ENCODE data around the gene LY6G5C.

- no peak for TF ChIP-seq NANOG (IDR thresholded peaks at IDR 0.05; ENCODE audit: borderline replicate concordance)
- TF ChIP-seq CTCF (conservative IDR thresholded peaks at IDR 0.05; ENCODE audit: low read depth in 2 of 2), result no peak
- no peak for TF ChIP-seq ZNF114 (CRISPR knock-in tag; IDR thresholded peaks at IDR 0.05)
- no peak for TF ChIP-seq REST (IDR thresholded peaks at IDR 0.05; ENCODE audit: unreplicated experiment)
- TF ChIP-seq EZH2phosphoT487 (IDR thresholded peaks at IDR 0.05; ENCODE audit: unreplicated experiment), result no peak
Observed at GRCh38 chr6:31631209-31631608, 49.7 kb downstream of the LY6G5C start.

Data from GM23338 (cell line).